HepG2 (cell line): ENCODE results near the gene SIN3A. TPM values are rescaled to one million over a fixed set of nuclear protein-coding genes. Genes with fewer than 3 reads are reported as not detected.
A peak's percentile ranks its signal among the peaks of the same experiment; 100 is the strongest.

Experiments
- GABPA ChIP-seq, 2 experiments: IDR thresholded peaks; 2 replicates each; pipeline ENCODE4 v1.6.1; 2011 to 2016; ENCODE audit warnings: low read depth in 2 of 2, low read length in 1 of 2, missing biosample characterization in 1 of 2, missing genetic modification characterization in 1 of 2
- HDAC1 ChIP-seq: sonication (generic); formaldehyde crosslinking; IDR thresholded peaks from 2 replicates; pipeline ENCODE4 v1.5.1; 2020; ENCODE audit warnings: mild to moderate bottlenecking, missing genetic modification reagents
- MTERF4 ChIP-seq: sonication (generic); formaldehyde crosslinking; IDR thresholded peaks from 2 replicates; pipeline ENCODE4 v1.8.0; 2023; ENCODE audit warnings: mild to moderate bottlenecking, missing genetic modification reagents
- POGK ChIP-seq: sonication (generic); formaldehyde crosslinking; conservative IDR thresholded peaks from 2 replicates; pipeline ENCODE4 v1.8.0; 2022; ENCODE audit warnings: mild to moderate bottlenecking, moderate library complexity, missing genetic modification reagents
- RBFOX2 ChIP-seq: fragments of 200-400 bp; formaldehyde crosslinking; IDR thresholded peaks from 2 replicates; pipeline ENCODE4 v1.6.1; 2017; ENCODE audit warnings: low read depth, mild to moderate bottlenecking, low read length
- REL ChIP-seq: sonication (generic); formaldehyde crosslinking; conservative IDR thresholded peaks from 2 replicates; pipeline ENCODE4 v1.8.0; 2022; ENCODE audit warnings: mild to moderate bottlenecking, missing genetic modification reagents, moderate library complexity
- REPIN1 ChIP-seq: sonication (generic); formaldehyde crosslinking; IDR thresholded peaks from 2 replicates; pipeline ENCODE4 v1.8.0; 2022; ENCODE audit warnings: missing genetic modification reagents, low read depth, mild to moderate bottlenecking, borderline replicate concordance
- SIN3A ChIP-seq: IDR thresholded peaks from 2 replicates; pipeline ENCODE4 v1.6.1; 2011; ENCODE audit warnings: low read depth, mild to moderate bottlenecking, control low read depth, low read length, borderline replicate concordance
- TCF12 ChIP-seq, 2 experiments: fragments of 450-650 bp in 1 of 2; sonication (generic) in 1 of 2; formaldehyde crosslinking in 1 of 2; IDR thresholded peaks; 2 replicates each; pipeline versions ENCODE4 v1.6.1 to v1.8.0; 2017 to 2022; ENCODE audit warnings: antibody characterized with exemption in 1 of 2, mild to moderate bottlenecking in 1 of 2, missing genetic modification reagents in 1 of 2, moderate library complexity in 1 of 2
- TCF7L2 ChIP-seq: IDR thresholded peaks from 2 replicates; pipeline ENCODE4 v1.6.1; 2011; ENCODE audit warnings: mild to moderate bottlenecking, low read depth, low read length, moderate library complexity
- ZBTB7A ChIP-seq: sonication (generic); formaldehyde crosslinking; IDR thresholded peaks from 2 replicates; pipeline ENCODE4 v1.8.0; 2022; ENCODE audit warnings: mild to moderate bottlenecking, missing genetic modification reagents
- ZMAT3 ChIP-seq: sonication (generic); formaldehyde crosslinking; conservative IDR thresholded peaks from 2 replicates; pipeline ENCODE4 v1.7.0; 2021; ENCODE audit warnings: missing genetic modification reagents
- ZNF441 ChIP-seq: sonication (generic); formaldehyde crosslinking; IDR thresholded peaks from 2 replicates; pipeline ENCODE4 v1.7.0; 2021; ENCODE audit warnings: missing genetic modification reagents, borderline replicate concordance
- ZNF570 ChIP-seq: sonication (generic); formaldehyde crosslinking; IDR thresholded peaks from 2 replicates; pipeline ENCODE4 v1.4.0; 2020; ENCODE audit warnings: mild to moderate bottlenecking, missing genetic modification reagents, borderline replicate concordance
- ZNF674 ChIP-seq: sonication (generic); formaldehyde crosslinking; IDR thresholded peaks from 2 replicates; pipeline ENCODE4 v1.5.0; 2020; ENCODE audit warnings: low read depth, mild to moderate bottlenecking, missing genetic modification reagents
- ZNF776 ChIP-seq: sonication (generic); formaldehyde crosslinking; IDR thresholded peaks from 2 replicates; pipeline ENCODE4 v1.4.0; 2020; ENCODE audit warnings: mild to moderate bottlenecking, missing genetic modification reagents
- polyA plus RNA-seq, 8 experiments: library from polyadenylated mRNA; depleted of rRNA in 3 of 8; stranded (reverse) in 7 of 8; unstranded in 1 of 8; fragments of >200 nt; fragmentation: Illumina TruSeq in 4 of 8; extraction: Trizol in 4 of 8; gene quantifications; 2 replicates each; pipeline versions ENCODE4 v1.2.1 to v1.2.3, GENCODE V29; 2011 to 2016; ENCODE audit warnings: low read depth in 4 of 8, missing spikeins in 1 of 8, mixed read lengths in 1 of 8; ENCODE audit not compliant: insufficient read depth in 1 of 8
- total RNA-seq, 5 experiments: library from RNA; depleted of rRNA; stranded (reverse); fragments of >200 nt; fragmentation: Illumina TruSeq; extraction: Trizol; gene quantifications; 2 replicates each; pipeline ENCODE4 v1.2.3, GENCODE V29; 2016; ENCODE audit warnings: low read depth in 1 of 5
- TF ChIP-seq, protein P1 (sequence below): sonication (generic); formaldehyde crosslinking; IDR thresholded peaks from 2 replicates; pipeline ENCODE4 v1.5.0; 2020; ENCODE audit warnings: mild to moderate bottlenecking, missing genetic modification reagents
- TF ChIP-seq, protein P2 (sequence below), 2 experiments: sonication (generic) in 1 of 2; formaldehyde crosslinking in 1 of 2; IDR thresholded peaks; 2 replicates each; pipeline versions ENCODE4 v1.4.0 to v1.6.1; 2018 to 2020; ENCODE audit warnings: missing genetic modification reagents in 2 of 2, borderline replicate concordance in 1 of 2, low read depth in 1 of 2, mild to moderate bottlenecking in 1 of 2, missing biosample characterization in 1 of 2

SIN3A gene
- total and polyA plus RNA-seq, 2 of the 13 experiments (the other 11 are each of a cell fraction or from before 2014, with no cell fraction given), result 16.1 to 28.1 TPM

DNA sequence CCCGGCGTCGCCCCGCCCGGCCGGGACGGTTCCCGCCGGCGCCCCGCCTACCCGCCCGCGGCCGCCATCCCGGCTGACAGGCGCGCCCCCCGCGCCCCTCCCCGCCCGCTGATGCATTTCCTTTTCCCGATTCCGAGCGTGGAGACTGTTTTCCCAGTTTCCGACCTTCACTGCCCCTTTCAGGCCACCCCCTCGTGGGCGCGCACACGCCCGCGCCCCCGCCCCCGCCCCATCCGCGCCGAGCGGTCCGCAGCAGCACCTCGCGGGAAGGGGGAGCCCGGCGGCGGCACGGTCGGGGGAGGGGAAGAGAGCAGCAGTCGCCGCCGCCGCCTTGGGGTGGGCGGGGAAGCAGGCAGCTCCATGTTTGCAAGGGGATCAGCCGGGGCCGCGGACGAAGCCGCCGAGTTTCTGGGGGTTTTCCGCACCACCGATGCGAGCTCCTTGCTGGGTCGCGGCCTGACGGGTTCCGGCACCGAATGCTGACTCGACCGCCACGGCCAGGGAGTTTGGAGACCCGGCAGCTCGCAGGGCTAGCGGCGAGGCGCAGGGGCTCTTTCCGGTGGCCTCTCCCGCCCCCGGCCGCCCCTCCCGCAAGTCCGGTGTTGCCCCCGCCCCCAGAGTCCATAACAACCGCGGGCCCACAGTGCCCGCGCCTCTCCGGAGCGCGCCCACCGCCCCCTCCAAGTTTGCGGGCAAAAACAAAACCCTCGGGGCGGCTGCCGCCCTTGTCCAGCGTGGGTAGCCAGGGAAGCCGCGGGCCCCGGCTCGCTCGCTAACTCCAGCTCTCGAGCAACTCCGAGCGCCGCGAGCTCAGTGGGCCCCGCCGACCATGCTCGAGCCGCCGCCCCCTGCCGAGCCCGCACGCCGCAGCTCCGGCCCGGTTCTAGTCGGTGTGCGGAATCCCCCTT lies 3.2 kb upstream of the SIN3A start (continued):
- TF ChIP-seq REL (CRISPR knock-in tag) (peak; percentile 60; the same call in 1 of the 2 replicates), ZNF441 (CRISPR knock-in tag) (0 out of 2 replicates have a peak, but pooled peaks have one; percentile 59), SIN3A (peak; percentile 57; the same call in 1 of the 2 replicates), TCF7L2 (no peak), TCF12 (IDR thresholded peaks at IDR 0.05) (no peak), TCF12 (CRISPR knock-in tag; IDR thresholded peaks at IDR 0.05) (peak; percentile 18; the same call in 1 of the 2 replicates), RBFOX2 (peak; percentile 70), MTERF4 (CRISPR knock-in tag) (no peak), POGK (0 out of 2 replicates have a peak, but pooled peaks have one; percentile 3), GABPA (IDR thresholded peaks at IDR 0.05; ENCODE audit: low read depth, low read length) (no peak), GABPA (CRISPR knock-in tag; IDR thresholded peaks at IDR 0.05; ENCODE audit: low read depth) (0 out of 2 replicates have a peak, but pooled peaks have one; percentile 16), ZNF570 (CRISPR knock-in tag) (no peak), ZMAT3 (CRISPR knock-in tag) (0 out of 2 replicates have a peak, but pooled peaks have one; percentile 9), HDAC1 (peak; percentile 42; the same call in 1 of the 2 replicates), REPIN1 (CRISPR knock-in tag) (0 out of 2 replicates have a peak, but pooled peaks have one; percentile 33), ZBTB7A (CRISPR knock-in tag) (0 out of 2 replicates have a peak, but pooled peaks have one; percentile 21), ZNF776 (CRISPR knock-in tag) (peak; percentile 58; the same call in 1 of the 2 replicates), ZNF674 (CRISPR knock-in tag) (no peak)
- TF ChIP-seq, protein P1, sequence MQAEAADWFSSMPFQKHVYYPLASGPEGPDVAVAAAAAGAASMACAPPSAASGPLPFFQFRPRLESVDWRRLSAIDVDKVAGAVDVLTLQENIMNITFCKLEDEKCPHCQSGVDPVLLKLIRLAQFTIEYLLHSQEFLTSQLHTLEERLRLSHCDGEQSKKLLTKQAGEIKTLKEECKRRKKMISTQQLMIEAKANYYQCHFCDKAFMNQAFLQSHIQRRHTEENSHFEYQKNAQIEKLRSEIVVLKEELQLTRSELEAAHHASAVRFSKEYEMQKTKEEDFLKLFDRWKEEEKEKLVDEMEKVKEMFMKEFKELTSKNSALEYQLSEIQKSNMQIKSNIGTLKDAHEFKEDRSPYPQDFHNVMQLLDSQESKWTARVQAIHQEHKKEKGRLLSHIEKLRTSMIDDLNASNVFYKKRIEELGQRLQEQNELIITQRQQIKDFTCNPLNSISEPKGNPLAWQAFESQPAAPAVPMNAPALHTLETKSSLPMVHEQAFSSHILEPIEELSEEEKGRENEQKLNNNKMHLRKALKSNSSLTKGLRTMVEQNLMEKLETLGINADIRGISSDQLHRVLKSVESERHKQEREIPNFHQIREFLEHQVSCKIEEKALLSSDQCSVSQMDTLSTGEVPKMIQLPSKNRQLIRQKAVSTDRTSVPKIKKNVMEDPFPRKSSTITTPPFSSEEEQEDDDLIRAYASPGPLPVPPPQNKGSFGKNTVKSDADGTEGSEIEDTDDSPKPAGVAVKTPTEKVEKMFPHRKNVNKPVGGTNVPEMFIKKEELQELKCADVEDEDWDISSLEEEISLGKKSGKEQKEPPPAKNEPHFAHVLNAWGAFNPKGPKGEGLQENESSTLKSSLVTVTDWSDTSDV (CRISPR knock-in tag), result no peak
- TF ChIP-seq, protein P2, sequence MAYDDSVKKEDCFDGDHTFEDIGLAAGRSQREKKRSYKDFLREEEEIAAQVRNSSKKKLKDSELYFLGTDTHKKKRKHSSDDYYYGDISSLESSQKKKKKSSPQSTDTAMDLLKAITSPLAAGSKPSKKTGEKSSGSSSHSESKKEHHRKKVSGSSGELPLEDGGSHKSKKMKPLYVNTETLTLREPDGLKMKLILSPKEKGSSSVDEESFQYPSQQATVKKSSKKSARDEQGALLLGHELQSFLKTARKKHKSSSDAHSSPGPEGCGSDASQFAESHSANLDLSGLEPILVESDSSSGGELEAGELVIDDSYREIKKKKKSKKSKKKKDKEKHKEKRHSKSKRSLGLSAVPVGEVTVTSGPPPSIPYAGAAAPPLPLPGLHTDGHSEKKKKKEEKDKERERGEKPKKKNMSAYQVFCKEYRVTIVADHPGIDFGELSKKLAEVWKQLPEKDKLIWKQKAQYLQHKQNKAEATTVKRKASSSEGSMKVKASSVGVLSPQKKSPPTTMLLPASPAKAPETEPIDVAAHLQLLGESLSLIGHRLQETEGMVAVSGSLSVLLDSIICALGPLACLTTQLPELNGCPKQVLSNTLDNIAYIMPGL (CRISPR knock-in tag; IDR thresholded peaks at IDR 0.05; ENCODE audit: borderline replicate concordance in 1 of 2, low read depth in 1 of 2), result peak in 1 of 2 experiments; percentile 18; a peak in 1 of 4 replicates
